ENCODE data around the gene ERGIC1. TPM values are rescaled to one million over a fixed set of nuclear protein-coding genes. Genes with fewer than 3 reads are reported as not detected.

Gene ERGIC1
- total and polyA plus RNA-seq, 2 experiments from 2014 or later: 25.2 to 92.2 TPM

DNA sequence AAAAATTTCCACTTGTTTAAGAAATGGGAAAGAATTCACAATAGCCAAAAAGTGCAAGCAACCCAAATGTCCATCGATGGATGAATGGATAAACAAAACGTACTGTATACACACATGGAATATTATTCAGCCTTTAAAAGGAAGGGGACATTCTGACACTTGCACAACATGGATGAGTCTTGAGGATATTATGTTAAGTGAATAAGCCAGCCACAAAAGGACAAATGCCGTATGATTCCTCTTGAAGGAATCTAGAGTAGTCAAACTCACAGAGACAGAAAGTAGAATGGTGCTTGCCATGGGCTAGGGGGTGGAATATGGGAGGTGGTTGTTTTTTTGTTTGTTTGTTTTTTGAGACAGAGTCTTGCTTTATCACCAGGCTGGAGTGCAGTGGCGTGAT is 145.7 kb downstream of the ERGIC1 start (continued):
- no peak for TF ChIP-seq POLR2AphosphoS5 (IDR thresholded peaks at IDR 0.05; ENCODE audit: low read depth)
- no peak for TF ChIP-seq STAT1 (IDR thresholded peaks at IDR 0.05; ENCODE audit: unreplicated experiment)
- TF ChIP-seq, protein P1, sequence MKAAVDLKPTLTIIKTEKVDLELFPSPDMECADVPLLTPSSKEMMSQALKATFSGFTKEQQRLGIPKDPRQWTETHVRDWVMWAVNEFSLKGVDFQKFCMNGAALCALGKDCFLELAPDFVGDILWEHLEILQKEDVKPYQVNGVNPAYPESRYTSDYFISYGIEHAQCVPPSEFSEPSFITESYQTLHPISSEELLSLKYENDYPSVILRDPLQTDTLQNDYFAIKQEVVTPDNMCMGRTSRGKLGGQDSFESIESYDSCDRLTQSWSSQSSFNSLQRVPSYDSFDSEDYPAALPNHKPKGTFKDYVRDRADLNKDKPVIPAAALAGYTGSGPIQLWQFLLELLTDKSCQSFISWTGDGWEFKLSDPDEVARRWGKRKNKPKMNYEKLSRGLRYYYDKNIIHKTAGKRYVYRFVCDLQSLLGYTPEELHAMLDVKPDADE (IDR thresholded peaks at IDR 0.05): no peak
- TF ChIP-seq ZNF331 (CRISPR knock-in tag; IDR thresholded peaks at IDR 0.05; ENCODE audit: low read depth): no peak

DNA sequence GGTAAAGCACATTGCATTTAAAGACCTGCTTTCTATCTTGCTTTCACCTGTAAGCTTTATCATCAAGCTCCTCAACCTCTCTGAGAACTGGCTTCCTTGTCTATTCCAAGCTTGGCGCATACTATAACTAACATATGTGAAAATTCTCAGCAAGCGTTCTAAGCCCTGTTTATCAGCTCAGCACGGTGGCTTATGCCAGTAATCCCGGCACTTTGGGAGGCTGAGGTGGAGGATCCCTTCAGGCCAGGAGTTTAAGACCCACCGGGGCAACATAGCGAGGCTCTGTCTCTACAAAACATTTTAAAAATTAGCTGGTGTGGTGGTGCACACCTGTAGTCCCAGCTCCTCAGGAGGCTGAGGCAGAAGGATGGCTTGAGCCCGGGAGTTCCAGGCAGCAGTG is 147.9 kb downstream of the ERGIC1 start:
- no peaks in the 10 kb centered on the region for H3K9me3 Mint-ChIP-seq
- Histone ChIP-seq H3K4me3 (no peak overlapping the region), H4K20me1 (replicated peaks; ENCODE audit: insufficient read depth) (no peaks in the 10 kb centered on the region; the same call in 1 of the 2 replicates), H3K4me2 (no peak overlapping the region), H3K4me1 (ENCODE audit: insufficient read depth) (0 out of 2 replicates have a peak, but pooled peaks cover 8% of the 10 kb centered on the region), H2AFZ (no peak overlapping the region), H3K79me2 (replicated peaks; ENCODE audit: insufficient read depth) (peaks cover 24% of the 10 kb centered on the region), H3K9me2 (ENCODE audit: insufficient read depth) (no peaks in the 10 kb centered on the region; the same call in 1 of the 2 replicates), H3K36me3 (ENCODE audit: insufficient read depth) (peaks cover 7% of the 10 kb centered on the region; the same call in 1 of the 2 replicates), H3F3A (replicated peaks; ENCODE audit: low read depth) (no peaks in the 10 kb centered on the region), H3K27ac (ENCODE audit: low read depth) (no peak overlapping the region), H3K27me3 (ENCODE audit: insufficient read depth) (no peaks in the 10 kb centered on the region)
- peaks cover 5% of the 10 kb centered on the region for H3K27me3 Mint-ChIP-seq (ENCODE audit: insufficient read depth, low read depth, poor library complexity)
- DNase-seq (ENCODE audit: low spot score): no peak
- no peak overlapping the region for H3K27ac Mint-ChIP-seq
- no peak for ATAC-seq
- peaks cover 8% of the 10 kb centered on the region; the same call in 2 of the 3 replicates for H3K36me3 Mint-ChIP-seq (ENCODE audit: low read depth)
- no peak overlapping the region for H3K4me3 Mint-ChIP-seq
- peaks cover 5% of the 10 kb centered on the region for H3K4me1 Mint-ChIP-seq
- no peak for TF ChIP-seq ZNF114 (CRISPR knock-in tag; IDR thresholded peaks at IDR 0.05)
- TF ChIP-seq JUNB (IDR thresholded peaks at IDR 0.05; ENCODE audit: unreplicated experiment): no peak
- TF ChIP-seq, protein P2, sequence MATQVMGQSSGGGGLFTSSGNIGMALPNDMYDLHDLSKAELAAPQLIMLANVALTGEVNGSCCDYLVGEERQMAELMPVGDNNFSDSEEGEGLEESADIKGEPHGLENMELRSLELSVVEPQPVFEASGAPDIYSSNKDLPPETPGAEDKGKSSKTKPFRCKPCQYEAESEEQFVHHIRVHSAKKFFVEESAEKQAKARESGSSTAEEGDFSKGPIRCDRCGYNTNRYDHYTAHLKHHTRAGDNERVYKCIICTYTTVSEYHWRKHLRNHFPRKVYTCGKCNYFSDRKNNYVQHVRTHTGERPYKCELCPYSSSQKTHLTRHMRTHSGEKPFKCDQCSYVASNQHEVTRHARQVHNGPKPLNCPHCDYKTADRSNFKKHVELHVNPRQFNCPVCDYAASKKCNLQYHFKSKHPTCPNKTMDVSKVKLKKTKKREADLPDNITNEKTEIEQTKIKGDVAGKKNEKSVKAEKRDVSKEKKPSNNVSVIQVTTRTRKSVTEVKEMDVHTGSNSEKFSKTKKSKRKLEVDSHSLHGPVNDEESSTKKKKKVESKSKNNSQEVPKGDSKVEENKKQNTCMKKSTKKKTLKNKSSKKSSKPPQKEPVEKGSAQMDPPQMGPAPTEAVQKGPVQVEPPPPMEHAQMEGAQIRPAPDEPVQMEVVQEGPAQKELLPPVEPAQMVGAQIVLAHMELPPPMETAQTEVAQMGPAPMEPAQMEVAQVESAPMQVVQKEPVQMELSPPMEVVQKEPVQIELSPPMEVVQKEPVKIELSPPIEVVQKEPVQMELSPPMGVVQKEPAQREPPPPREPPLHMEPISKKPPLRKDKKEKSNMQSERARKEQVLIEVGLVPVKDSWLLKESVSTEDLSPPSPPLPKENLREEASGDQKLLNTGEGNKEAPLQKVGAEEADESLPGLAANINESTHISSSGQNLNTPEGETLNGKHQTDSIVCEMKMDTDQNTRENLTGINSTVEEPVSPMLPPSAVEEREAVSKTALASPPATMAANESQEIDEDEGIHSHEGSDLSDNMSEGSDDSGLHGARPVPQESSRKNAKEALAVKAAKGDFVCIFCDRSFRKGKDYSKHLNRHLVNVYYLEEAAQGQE (IDR thresholded peaks at IDR 0.05; ENCODE audit: unreplicated experiment): no peak
- TF ChIP-seq ZNF331 (CRISPR knock-in tag; IDR thresholded peaks at IDR 0.05; ENCODE audit: low read depth): no peak
- TF ChIP-seq, protein P3, sequence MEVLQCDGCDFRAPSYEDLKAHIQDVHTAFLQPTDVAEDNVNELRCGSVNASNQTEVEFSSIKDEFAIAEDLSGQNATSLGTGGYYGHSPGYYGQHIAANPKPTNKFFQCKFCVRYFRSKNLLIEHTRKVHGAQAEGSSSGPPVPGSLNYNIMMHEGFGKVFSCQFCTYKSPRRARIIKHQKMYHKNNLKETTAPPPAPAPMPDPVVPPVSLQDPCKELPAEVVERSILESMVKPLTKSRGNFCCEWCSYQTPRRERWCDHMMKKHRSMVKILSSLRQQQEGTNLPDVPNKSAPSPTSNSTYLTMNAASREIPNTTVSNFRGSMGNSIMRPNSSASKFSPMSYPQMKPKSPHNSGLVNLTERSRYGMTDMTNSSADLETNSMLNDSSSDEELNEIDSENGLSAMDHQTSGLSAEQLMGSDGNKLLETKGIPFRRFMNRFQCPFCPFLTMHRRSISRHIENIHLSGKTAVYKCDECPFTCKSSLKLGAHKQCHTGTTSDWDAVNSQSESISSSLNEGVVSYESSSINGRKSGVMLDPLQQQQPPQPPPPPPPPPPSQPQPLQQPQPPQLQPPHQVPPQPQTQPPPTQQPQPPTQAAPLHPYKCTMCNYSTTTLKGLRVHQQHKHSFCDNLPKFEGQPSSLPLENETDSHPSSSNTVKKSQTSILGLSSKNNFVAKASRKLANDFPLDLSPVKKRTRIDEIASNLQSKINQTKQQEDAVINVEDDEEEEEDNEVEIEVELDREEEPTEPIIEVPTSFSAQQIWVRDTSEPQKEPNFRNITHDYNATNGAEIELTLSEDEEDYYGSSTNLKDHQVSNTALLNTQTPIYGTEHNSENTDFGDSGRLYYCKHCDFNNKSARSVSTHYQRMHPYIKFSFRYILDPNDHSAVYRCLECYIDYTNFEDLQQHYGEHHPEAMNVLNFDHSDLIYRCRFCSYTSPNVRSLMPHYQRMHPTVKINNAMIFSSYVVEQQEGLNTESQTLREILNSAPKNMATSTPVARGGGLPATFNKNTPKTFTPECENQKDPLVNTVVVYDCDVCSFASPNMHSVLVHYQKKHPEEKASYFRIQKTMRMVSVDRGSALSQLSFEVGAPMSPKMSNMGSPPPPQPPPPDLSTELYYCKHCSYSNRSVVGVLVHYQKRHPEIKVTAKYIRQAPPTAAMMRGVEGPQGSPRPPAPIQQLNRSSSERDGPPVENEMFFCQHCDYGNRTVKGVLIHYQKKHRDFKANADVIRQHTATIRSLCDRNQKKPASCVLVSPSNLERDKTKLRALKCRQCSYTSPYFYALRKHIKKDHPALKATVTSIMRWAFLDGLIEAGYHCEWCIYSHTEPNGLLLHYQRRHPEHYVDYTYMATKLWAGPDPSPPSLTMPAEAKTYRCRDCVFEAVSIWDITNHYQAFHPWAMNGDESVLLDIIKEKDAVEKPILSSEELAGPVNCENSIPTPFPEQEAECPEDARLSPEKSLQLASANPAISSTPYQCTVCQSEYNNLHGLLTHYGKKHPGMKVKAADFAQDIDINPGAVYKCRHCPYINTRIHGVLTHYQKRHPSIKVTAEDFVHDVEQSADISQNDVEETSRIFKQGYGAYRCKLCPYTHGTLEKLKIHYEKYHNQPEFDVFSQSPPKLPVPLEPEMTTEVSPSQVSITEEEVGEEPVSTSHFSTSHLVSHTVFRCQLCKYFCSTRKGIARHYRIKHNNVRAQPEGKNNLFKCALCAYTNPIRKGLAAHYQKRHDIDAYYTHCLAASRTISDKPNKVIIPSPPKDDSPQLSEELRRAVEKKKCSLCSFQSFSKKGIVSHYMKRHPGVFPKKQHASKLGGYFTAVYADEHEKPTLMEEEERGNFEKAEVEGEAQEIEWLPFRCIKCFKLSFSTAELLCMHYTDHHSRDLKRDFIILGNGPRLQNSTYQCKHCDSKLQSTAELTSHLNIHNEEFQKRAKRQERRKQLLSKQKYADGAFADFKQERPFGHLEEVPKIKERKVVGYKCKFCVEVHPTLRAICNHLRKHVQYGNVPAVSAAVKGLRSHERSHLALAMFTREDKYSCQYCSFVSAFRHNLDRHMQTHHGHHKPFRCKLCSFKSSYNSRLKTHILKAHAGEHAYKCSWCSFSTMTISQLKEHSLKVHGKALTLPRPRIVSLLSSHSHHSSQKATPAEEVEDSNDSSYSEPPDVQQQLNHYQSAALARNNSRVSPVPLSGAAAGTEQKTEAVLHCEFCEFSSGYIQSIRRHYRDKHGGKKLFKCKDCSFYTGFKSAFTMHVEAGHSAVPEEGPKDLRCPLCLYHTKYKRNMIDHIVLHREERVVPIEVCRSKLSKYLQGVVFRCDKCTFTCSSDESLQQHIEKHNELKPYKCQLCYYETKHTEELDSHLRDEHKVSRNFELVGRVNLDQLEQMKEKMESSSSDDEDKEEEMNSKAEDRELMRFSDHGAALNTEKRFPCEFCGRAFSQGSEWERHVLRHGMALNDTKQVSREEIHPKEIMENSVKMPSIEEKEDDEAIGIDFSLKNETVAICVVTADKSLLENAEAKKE (CRISPR knock-in tag; IDR thresholded peaks at IDR 0.05): no peak
- TF ChIP-seq, protein P4, sequence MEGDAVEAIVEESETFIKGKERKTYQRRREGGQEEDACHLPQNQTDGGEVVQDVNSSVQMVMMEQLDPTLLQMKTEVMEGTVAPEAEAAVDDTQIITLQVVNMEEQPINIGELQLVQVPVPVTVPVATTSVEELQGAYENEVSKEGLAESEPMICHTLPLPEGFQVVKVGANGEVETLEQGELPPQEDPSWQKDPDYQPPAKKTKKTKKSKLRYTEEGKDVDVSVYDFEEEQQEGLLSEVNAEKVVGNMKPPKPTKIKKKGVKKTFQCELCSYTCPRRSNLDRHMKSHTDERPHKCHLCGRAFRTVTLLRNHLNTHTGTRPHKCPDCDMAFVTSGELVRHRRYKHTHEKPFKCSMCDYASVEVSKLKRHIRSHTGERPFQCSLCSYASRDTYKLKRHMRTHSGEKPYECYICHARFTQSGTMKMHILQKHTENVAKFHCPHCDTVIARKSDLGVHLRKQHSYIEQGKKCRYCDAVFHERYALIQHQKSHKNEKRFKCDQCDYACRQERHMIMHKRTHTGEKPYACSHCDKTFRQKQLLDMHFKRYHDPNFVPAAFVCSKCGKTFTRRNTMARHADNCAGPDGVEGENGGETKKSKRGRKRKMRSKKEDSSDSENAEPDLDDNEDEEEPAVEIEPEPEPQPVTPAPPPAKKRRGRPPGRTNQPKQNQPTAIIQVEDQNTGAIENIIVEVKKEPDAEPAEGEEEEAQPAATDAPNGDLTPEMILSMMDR (conservative IDR thresholded peaks at IDR 0.05; ENCODE audit: low read depth in 2 of 2): no peak
- TF ChIP-seq POLR2AphosphoS5 (IDR thresholded peaks at IDR 0.05; ENCODE audit: low read depth): no peak
- TF ChIP-seq EZH2 (IDR thresholded peaks at IDR 0.05; ENCODE audit: low read depth, unreplicated experiment): no peak
- no peak for TF ChIP-seq NANOG (IDR thresholded peaks at IDR 0.05; ENCODE audit: borderline replicate concordance)
- TF ChIP-seq STAT1 (IDR thresholded peaks at IDR 0.05; ENCODE audit: unreplicated experiment): no peak
- no peak for TF ChIP-seq CREB1 (CRISPR knock-in tag; IDR thresholded peaks at IDR 0.05; ENCODE audit: low read depth)
- no peak for TF ChIP-seq EZH2phosphoT487 (IDR thresholded peaks at IDR 0.05; ENCODE audit: unreplicated experiment)
